Measurements from ENCODE around the gene IRF2BPL. TPM values are rescaled to one million over a fixed set of nuclear protein-coding genes. Genes with fewer than 3 reads are reported as not detected.

IRF2BPL gene
- total and polyA plus RNA-seq, 12 donors = 6.5 to 104 (median 82.5) TPM

DNA sequence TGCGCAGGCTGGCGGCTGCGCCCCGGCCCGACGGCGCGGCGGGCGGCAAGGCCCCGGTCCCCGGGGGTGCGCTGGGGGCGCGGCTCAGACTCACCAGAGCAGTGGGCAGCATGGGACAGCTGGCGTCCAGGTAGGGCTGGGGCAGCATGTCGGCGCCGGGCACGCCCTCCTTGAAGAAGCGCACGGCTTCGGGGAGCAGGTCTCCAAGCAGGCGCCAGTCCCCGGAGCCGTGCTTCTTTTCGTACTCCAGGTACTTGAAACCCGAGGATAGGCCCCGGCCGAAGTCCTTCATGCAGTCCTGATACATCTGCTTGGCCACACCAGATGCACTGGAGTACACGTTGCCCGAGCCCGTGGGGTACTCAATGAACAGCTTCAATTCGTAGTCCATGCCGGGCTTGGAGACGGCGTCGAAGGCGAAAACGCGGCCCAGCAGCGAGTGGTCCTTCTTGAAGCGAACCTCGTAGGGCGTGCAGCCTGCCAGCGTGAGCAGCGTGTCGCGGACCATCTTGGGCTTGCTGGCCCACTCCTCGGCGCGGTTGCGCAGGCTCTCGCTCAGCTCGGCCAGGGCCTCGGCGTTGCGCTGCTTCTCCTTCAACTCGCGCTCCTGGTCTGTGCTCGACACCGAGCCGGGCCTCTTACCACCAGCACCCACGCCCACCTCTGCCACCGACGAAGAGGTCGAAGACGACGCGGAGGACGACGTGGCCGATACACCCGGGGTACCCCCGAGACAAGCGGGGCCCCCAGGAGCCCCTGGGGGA, 2.2 kb downstream of the IRF2BPL start:
- TF ChIP-seq POLR2A (IDR thresholded peaks at IDR 0.05) = no peak
- TF ChIP-seq, protein P1, sequence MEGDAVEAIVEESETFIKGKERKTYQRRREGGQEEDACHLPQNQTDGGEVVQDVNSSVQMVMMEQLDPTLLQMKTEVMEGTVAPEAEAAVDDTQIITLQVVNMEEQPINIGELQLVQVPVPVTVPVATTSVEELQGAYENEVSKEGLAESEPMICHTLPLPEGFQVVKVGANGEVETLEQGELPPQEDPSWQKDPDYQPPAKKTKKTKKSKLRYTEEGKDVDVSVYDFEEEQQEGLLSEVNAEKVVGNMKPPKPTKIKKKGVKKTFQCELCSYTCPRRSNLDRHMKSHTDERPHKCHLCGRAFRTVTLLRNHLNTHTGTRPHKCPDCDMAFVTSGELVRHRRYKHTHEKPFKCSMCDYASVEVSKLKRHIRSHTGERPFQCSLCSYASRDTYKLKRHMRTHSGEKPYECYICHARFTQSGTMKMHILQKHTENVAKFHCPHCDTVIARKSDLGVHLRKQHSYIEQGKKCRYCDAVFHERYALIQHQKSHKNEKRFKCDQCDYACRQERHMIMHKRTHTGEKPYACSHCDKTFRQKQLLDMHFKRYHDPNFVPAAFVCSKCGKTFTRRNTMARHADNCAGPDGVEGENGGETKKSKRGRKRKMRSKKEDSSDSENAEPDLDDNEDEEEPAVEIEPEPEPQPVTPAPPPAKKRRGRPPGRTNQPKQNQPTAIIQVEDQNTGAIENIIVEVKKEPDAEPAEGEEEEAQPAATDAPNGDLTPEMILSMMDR (IDR thresholded peaks at IDR 0.05) = no peak
- Histone ChIP-seq H3K36me3 (replicated peaks in 1 of 2) (peaks cover 0 to 22% of the 10 kb centered on the region in 2 donors), H3K4me3 (peak overlapping the region; percentile 54 to 90 (median 72)), H3K9me3 (replicated peaks in 1 of 3) (no peaks in the 10 kb centered on the region), H3K4me1 (replicated peaks in 1 of 2) (peaks cover 41 to 56% of the 10 kb centered on the region in 2 donors), H3K27me3 (no peaks in the 10 kb centered on the region), H3K27ac (peak overlapping the region; percentile 99 to 100 (median 99))
- 0 to 75% (median 17%) methylated on average over 4 to 76 of the region's 76 CpGs for WGBS, 4 donors
- DNase-seq = peak; percentile 49 to 77 (median 62)
- intact Hi-C loops (cut with DNase I) = loop anchor here (5.0 kb wide), 3 partner anchors 69 to 114 kb away; no protein-coding TSS in a partner anchor

DNA sequence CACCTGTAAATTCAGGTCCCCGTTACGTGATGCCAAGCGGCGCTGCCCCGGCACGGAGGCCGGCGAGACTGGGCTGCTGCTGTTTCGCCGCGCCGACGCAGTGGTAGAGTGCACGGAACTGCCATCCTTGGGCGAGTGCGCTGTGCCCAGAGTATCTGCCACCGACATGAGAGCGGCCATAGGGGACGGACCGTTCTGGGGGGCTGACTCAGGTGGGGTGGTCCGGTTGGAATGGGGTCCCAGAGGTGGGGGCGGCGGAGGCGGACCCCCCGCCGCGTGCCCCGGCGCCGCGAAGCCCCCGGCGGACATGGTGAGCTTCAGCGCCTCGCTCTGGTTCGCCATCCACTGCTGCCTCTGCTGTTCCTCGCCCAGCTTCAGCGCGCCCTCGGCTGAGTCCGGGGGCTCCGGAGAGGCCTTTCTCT, 2.8 kb downstream of the IRF2BPL start:
- TF ChIP-seq, protein P1 (IDR thresholded peaks at IDR 0.05) = no peak
- no peak for TF ChIP-seq POLR2A (IDR thresholded peaks at IDR 0.05)
- DNase-seq = peak in 6 of 7 donors; percentile 31 to 67 (median 48)
- Histone ChIP-seq H3K27me3 (no peaks in the 10 kb centered on the region), H3K27ac (peak overlapping the region; percentile 99 to 100 (median 99)), H3K4me3 (peak overlapping the region; percentile 54 to 90 (median 72)), H3K9me3 (replicated peaks in 1 of 3) (no peaks in the 10 kb centered on the region), H3K4me1 (replicated peaks in 1 of 2) (peaks cover 38 to 50% of the 10 kb centered on the region in 2 donors), H3K36me3 (replicated peaks in 1 of 2) (peaks cover 0 to 22% of the 10 kb centered on the region in 2 donors)
- intact Hi-C loops (cut with DNase I) = loop anchor here (5.0 kb wide), 3 partner anchors 68 to 113 kb away; no protein-coding TSS in a partner anchor
- 7 to 43% (median 24%) methylated on average over 26 to 42 of the region's 42 CpGs; no CpG with 5 or more reads in 1 of the 4 donors for whole genome bisulfite sequencing, 4 donors

DNA sequence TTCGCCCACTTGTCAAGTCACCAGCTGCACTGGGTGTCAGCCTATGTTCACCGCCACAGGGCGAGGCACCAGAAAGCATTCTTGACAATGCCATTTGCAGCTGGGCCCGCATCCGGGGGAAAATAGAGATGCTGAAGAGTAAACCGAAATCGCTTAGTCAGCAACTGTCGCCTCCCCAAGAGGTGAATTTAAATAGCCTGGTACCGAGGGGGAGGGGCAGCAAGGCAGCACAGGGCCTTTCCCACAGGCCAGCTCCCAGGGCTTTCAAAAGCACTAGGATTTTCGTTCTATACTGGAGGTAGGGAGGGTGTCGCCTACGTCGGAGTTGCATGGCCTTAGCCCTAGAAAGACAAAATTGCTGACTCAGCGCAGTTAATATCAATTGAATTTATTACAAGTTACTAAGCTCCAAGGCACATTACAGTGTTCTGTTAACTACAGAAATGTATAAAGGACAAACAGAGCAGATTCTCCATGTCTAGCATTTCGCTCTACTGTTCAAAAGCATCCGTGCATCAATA, 4.3 kb downstream of the IRF2BPL start:
- 33 to 46% (median 42%) methylated on average over 15 to 16 of the region's 16 CpGs for WGBS, 4 donors
- H3K9me3 ChIP-seq (replicated peaks in 1 of 3) = no peaks in the 10 kb centered on the region
- H3K4me3 ChIP-seq = peak overlapping the region in 1 of 4 donors; percentile 90
- intact Hi-C loops (cut with DNase I) = no loop called here
- H3K4me1 ChIP-seq (replicated peaks in 1 of 2) = peaks cover 34 to 35% of the 10 kb centered on the region in 2 donors
- DNase-seq = peak in 6 of 7 donors; percentile 53 to 80 (median 60)
- peak; percentile 4 to 16 for TF ChIP-seq POLR2A (IDR thresholded peaks at IDR 0.05)
- TF ChIP-seq, protein P1 (IDR thresholded peaks at IDR 0.05) = no peak
- H3K36me3 ChIP-seq (replicated peaks in 1 of 2) = peaks cover 0 to 22% of the 10 kb centered on the region in 2 donors
- H3K27me3 ChIP-seq = no peaks in the 10 kb centered on the region
- H3K27ac ChIP-seq = peak overlapping the region in 4 of 5 donors; percentile 6 to 100 (median 60)

Data from adrenal gland (tissue), 12 donors.